Brain microvascular endothelial cell (primary cell): ENCODE measurements around the gene NRF1.

ENCODE experiments used
- DNase-seq: peaks from one replicate; pipeline ENCODE4 v3.0.0-alpha.2; 2020
- H3K27ac ChIP-seq: fragments of 250-450 bp; sonication (Bioruptor Pico); 2 replicates; pipeline ENCODE4 v1.5.1; 2020; ENCODE audit warnings: mild to moderate bottlenecking, moderate library complexity
- H3K27me3 ChIP-seq: fragments of 250-450 bp; sonication (Bioruptor Pico); replicated peaks from 2 replicates; pipeline ENCODE4 v1.5.1; 2020; ENCODE audit warnings: mild to moderate bottlenecking
- H3K36me3 ChIP-seq: fragments of 250-450 bp; sonication (Bioruptor Pico); replicated peaks from 2 replicates; pipeline ENCODE4 v1.5.1; 2020; ENCODE audit warnings: mild to moderate bottlenecking
- H3K4me3 ChIP-seq: 2 replicates; pipeline ENCODE4 v1.5.1; 2011; ENCODE audit warnings: low read depth, mild to moderate bottlenecking, control low read depth, low read length, moderate library complexity
- in situ Hi-C: cut with HindIII; loops from 2 replicates; pipeline ENCODE4 v1.10.0; 2017; ENCODE audit warnings: low sequenced_read_pairs, low pct_ligation_motif_present
- TF ChIP-seq, protein P1 (sequence below): IDR thresholded peaks from 2 replicates; pipeline ENCODE4 v1.5.1; 2011; ENCODE audit warnings: low read depth, mild to moderate bottlenecking, moderate library complexity, low read length, control low read depth, inconsistent platforms; ENCODE audit errors: missing control alignments

The NRF1 gene

DNA sequence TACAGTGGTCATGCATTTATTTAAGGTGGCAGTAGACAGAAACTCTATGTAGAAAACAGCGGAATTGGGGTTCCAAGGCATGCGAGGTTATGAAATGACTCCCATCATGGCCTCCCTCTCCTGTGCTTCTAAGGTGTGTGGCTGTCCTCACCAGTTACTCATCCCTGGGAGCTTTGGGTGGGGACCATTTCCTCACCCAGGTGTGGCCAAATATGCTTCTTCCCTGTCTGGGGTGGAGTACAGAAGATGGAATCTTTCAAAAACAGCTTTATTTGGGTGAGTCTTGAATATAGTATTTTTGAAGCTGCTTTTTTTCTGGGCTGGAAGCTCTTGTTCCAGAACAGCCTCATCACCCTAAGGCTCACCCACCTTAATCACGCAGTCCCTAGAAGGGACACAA, 139.0 kb downstream of the NRF1 start:
- in situ Hi-C loops = loop anchor here (10.0 kb wide), 1 partner anchor 64 kb away; no protein-coding TSS in a partner anchor

DNA sequence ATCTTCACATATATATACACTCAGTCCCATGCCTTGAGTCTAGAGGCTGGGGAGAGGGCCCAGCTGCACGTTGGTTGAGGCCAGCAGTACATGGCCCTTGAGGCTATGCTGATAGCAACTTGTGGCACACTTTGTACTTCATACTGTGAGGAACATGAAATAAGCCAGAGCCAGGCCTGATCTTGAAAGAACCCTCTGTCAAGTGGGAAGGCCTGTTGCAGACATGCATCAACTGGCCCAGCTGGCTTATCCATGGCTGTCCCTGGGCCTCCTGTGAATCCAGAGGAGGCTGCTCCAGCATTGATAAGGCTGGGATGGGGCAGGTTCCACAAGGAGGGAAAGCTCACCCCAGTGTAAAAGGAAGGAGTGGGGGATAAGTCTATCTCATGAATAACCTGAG, 140.4 kb downstream of the NRF1 start:
- no peaks in the 10 kb centered on the region for H3K36me3 ChIP-seq

More for the DNA sequence above, 139.0 kb downstream of the NRF1 start:
- Histone ChIP-seq H3K27ac (no peak overlapping the region), H3K27me3 (no peaks in the 10 kb centered on the region), H3K4me3 (no peak overlapping the region), H3K36me3 (no peaks in the 10 kb centered on the region)
- TF ChIP-seq, protein P1, sequence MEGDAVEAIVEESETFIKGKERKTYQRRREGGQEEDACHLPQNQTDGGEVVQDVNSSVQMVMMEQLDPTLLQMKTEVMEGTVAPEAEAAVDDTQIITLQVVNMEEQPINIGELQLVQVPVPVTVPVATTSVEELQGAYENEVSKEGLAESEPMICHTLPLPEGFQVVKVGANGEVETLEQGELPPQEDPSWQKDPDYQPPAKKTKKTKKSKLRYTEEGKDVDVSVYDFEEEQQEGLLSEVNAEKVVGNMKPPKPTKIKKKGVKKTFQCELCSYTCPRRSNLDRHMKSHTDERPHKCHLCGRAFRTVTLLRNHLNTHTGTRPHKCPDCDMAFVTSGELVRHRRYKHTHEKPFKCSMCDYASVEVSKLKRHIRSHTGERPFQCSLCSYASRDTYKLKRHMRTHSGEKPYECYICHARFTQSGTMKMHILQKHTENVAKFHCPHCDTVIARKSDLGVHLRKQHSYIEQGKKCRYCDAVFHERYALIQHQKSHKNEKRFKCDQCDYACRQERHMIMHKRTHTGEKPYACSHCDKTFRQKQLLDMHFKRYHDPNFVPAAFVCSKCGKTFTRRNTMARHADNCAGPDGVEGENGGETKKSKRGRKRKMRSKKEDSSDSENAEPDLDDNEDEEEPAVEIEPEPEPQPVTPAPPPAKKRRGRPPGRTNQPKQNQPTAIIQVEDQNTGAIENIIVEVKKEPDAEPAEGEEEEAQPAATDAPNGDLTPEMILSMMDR = no peak
- no peak for DNase-seq

DNA sequence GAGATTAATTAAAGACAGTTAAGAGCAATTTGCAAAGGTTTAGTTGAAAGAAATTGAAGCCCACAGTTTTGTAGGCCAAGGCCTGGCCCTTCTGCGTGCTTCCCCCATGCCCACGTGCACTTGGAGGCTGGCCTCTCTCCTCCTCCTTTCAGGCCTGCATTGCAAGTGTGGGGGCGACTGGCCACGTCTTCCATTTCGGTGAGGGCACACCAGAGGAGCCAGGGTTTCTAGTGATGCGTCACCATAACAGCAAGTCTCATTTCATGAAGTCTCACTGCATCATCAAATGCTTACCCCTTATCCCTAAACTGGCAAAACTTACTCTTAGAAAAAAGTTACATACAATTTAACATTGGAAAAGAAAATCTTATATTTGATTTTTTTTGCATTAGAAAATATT, 141.2 kb downstream of the NRF1 start:
- in situ Hi-C loops = loop anchor here (10.0 kb wide), 1 partner anchor 62 kb away; no protein-coding TSS in a partner anchor
- H3K27ac ChIP-seq = no peak overlapping the region
- TF ChIP-seq, protein P1 = no peak

More for the DNA sequence above, 140.4 kb downstream of the NRF1 start:
- Histone ChIP-seq H3K4me3 (no peak overlapping the region), H3K27ac (no peak overlapping the region), H3K27me3 (no peaks in the 10 kb centered on the region)
- TF ChIP-seq, protein P1 = no peak
- no peak for DNase-seq
- in situ Hi-C loops = loop anchor here (10.0 kb wide), 1 partner anchor 63 kb away; no protein-coding TSS in a partner anchor

DNA sequence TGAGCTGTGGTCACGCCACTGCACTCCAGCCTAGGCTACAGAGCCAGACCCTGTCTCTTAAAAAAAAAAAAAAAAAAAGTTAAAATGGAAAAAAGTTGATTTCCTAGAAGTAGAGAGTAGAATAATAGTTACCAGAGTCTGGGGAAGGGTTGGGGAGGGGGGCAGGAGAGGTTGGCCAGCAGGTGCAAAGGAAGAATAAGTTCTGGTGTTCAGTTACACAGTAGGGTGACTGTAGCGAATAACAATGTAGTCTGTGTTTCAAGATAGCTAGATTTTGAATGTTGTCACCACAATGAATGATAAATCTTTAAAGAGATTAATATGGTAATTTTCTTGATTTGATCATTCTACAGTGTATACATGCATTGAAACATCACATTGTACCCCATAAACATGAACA, 142.9 kb downstream of the NRF1 start:
- TF ChIP-seq, protein P1 = no peak
- Histone ChIP-seq H3K27ac (no peak overlapping the region), H3K27me3 (no peaks in the 10 kb centered on the region), H3K36me3 (no peaks in the 10 kb centered on the region), H3K4me3 (no peak overlapping the region)
- DNase-seq = no peak
- in situ Hi-C loops = loop anchor here (10.0 kb wide), 1 partner anchor 60 kb away; no protein-coding TSS in a partner anchor

More for the DNA sequence above, 141.2 kb downstream of the NRF1 start:
- Histone ChIP-seq H3K36me3 (no peaks in the 10 kb centered on the region), H3K27me3 (no peaks in the 10 kb centered on the region), H3K4me3 (no peak overlapping the region)
- DNase-seq = no peak

DNA sequence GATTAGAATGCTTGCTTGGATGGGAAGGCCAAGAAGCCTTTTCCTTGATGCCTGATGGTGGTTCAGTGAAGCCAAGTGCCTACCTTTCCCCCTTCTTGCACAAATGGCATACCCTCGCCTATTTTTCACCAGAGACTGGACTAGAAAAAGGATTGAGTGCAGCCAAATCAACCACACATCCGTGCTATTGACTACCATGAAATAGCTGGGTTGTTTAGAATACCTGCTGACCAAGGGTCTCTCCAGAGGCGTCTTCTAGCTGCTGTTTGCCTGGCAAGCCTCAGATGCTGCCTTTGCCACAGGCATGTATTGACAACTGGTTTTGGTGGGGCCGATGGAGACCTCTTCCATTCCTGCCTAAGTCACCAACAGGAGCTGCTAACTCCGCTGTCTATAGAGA, 146.5 kb downstream of the NRF1 start:
- DNase-seq = no peak
- Histone ChIP-seq H3K27ac (no peak overlapping the region), H3K27me3 (no peaks in the 10 kb centered on the region), H3K36me3 (no peaks in the 10 kb centered on the region), H3K4me3 (no peak overlapping the region)
- in situ Hi-C loops = loop anchor here (10.0 kb wide), 1 partner anchor 57 kb away; no protein-coding TSS in a partner anchor
- TF ChIP-seq, protein P1 = no peak
